Transverse colon (tissue), 4 donors: Measurements from ENCODE around the gene ABHD8. TPM values are rescaled to one million over a fixed set of nuclear protein-coding genes. Genes with fewer than 3 reads are reported as not detected.

Source experiments
- DNase-seq: peaks from one replicate; pipeline ENCODE4 v3.0.0-alpha.2; 2019
- H3K27ac ChIP-seq, 4 donors: fragments of 200-600 bp; sonication (generic); 2 replicates each; pipeline ENCODE4 v1.5.1; 2016 to 2018; ENCODE audit warnings: inconsistent platforms in 4 of 4
- H3K27me3 ChIP-seq: fragments of 200-600 bp; sonication (generic); 2 replicates; pipeline ENCODE4 v1.5.1; 2017; ENCODE audit warnings: inconsistent platforms
- H3K36me3 ChIP-seq, 4 donors: fragments of 200-600 bp; sonication (generic); 2 replicates each; pipeline ENCODE4 v1.5.1; 2017 to 2019; ENCODE audit warnings: inconsistent platforms in 4 of 4
- H3K4me1 ChIP-seq, 4 donors: fragments of 200-600 bp; sonication (generic); 2 replicates each; pipeline ENCODE4 v1.5.1; 2017 to 2020; ENCODE audit warnings: inconsistent platforms in 4 of 4
- H3K4me3 ChIP-seq, 4 donors: fragments of 200-600 bp; sonication (generic); 1 replicate in 1 of 4; 2 replicates in 3 of 4; pipeline versions ENCODE4 v1.5.1 to v1.6.1; 2017 to 2019; ENCODE audit warnings: inconsistent platforms in 4 of 4
- H3K9me3 ChIP-seq, 2 donors: fragments of 200-600 bp; sonication (generic); 2 replicates each; pipeline ENCODE4 v1.5.1; 2017 to 2019; ENCODE audit warnings: inconsistent platforms in 2 of 2
- EP300 ChIP-seq: sonication (generic); formaldehyde crosslinking; IDR thresholded peaks from one replicate; pipeline ENCODE4 v1.6.1; 2017; ENCODE audit warnings: antibody characterized with exemption, low read depth
- POLR2A ChIP-seq: fragments of 450-650 bp; IDR thresholded peaks from one replicate; pipeline ENCODE4 v1.6.1; 2016; ENCODE audit warnings: antibody characterized with exemption, mild to moderate bottlenecking, moderate library complexity
- POLR2AphosphoS5 ChIP-seq, 3 donors: sonication (generic); formaldehyde crosslinking; IDR thresholded peaks; one replicate each; pipeline ENCODE4 v1.6.1; 2016; ENCODE audit warnings: antibody characterized with exemption in 3 of 3
- WGBS, 2 donors: methylation state at CpG; one replicate each; pipeline ENCODE4 v1.1.5; 2018; ENCODE audit warnings: low coverage in 1 of 2; 5-methylcytosine and 5-hydroxymethylcytosine counted together
- in situ Hi-C, 4 donors: fragments of 200-750 bp; cut with MboI; loops; one replicate each; pipeline versions ENCODE4 v1.15.0 to v1.15.1; 2017; ENCODE audit warnings: low sequenced_read_pairs in 3 of 4, low pct_ligation_motif_present in 1 of 4, low pct_unique_long_range_greater_than_20kb in 1 of 4
- intact Hi-C: fragments of 100-400 bp; cut with DNase I; formaldehyde crosslinking; loops from one replicate; pipeline ENCODE4 v1.15.1; 2023; ENCODE audit warnings: low total_unique reads
- total RNA-seq, 4 donors: library from RNA; depleted of rRNA; stranded (reverse); fragments of >200 nt; gene quantifications; one replicate each; pipeline ENCODE4 v1.1.0, GENCODE V29; 2016
- TF ChIP-seq, protein P1 (sequence below), 5 experiments: fragments of 200-600 bp in 3 of 5; fragments of 450-650 bp in 2 of 5; sonication (generic) in 3 of 5; IDR thresholded peaks; 1 replicate in 2 of 5; 2 replicates in 3 of 5; pipeline ENCODE4 v1.5.1; 2016 to 2017; ENCODE audit warnings: antibody characterized with exemption in 5 of 5, inconsistent platforms in 3 of 5, mild to moderate bottlenecking in 2 of 5, moderate library complexity in 1 of 5

Gene ABHD8
- total RNA-seq, 4 donors from 2014 or later: 6.0 to 14.1 (median 9.1) TPM

DNA sequence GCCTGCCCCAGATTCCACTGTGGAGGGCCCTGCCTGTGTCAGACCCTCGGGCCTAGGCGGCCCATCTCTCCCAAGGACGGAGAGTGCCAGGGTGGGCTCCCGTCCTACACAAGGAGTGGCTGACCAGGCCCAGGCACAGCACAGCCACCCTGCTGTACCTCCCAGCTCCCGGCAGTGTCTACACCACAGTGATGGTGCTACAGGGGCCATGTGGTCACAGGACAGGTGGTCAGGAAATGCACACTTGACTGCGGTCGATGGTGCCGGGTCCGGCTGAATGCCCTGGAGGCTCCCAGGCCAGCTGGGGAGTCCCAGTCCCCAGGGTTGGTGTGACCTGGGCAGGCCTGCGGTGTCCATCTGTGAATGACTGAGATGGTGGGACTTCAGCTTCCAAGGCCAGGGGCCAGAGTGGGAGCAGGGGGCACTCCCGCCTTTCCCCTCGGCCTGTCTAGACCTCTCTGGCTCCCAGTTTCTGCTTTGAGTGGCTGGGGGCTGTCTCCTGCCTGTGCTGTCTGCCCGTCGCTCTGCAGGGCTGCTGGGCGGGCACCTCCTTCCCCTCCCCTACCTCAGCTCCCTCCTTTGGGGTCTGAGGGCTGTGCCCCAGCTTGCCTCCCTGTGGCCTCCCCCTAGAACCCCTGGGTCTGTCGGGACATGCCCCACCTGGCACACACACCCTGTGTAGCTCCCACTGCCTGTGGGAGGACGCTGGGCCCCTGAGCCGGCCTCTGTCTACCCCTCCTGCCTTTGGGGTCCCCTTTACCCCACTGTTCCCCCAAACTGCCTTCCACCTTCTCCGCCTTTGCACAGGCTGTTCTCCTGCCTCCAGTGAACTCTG, 18.6 kb upstream of the ABHD8 start:
- WGBS, 2 donors: 88 to 91% methylated on average over 5 to 19 of the region's 19 CpGs
- DNase-seq: no peak
- in situ Hi-C loops (no loop called here), intact Hi-C loops (no loop called here)
- Histone ChIP-seq H3K36me3 (peaks cover 0 to 19% (median 8%) of the 10 kb centered on the region in 4 donors), H3K4me1 (peaks cover 0 to 10% (median 7%) of the 10 kb centered on the region in 4 donors), H3K4me3 (no peak overlapping the region), H3K27ac (no peak overlapping the region), H3K9me3 (no peaks in the 10 kb centered on the region), H3K27me3 (no peaks in the 10 kb centered on the region)
- TF ChIP-seq POLR2AphosphoS5 (IDR thresholded peaks at IDR 0.05) (no peak), EP300 (no peak), POLR2A (no peak)
- TF ChIP-seq, protein P1, sequence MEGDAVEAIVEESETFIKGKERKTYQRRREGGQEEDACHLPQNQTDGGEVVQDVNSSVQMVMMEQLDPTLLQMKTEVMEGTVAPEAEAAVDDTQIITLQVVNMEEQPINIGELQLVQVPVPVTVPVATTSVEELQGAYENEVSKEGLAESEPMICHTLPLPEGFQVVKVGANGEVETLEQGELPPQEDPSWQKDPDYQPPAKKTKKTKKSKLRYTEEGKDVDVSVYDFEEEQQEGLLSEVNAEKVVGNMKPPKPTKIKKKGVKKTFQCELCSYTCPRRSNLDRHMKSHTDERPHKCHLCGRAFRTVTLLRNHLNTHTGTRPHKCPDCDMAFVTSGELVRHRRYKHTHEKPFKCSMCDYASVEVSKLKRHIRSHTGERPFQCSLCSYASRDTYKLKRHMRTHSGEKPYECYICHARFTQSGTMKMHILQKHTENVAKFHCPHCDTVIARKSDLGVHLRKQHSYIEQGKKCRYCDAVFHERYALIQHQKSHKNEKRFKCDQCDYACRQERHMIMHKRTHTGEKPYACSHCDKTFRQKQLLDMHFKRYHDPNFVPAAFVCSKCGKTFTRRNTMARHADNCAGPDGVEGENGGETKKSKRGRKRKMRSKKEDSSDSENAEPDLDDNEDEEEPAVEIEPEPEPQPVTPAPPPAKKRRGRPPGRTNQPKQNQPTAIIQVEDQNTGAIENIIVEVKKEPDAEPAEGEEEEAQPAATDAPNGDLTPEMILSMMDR (IDR thresholded peaks at IDR 0.05): no peak

DNA sequence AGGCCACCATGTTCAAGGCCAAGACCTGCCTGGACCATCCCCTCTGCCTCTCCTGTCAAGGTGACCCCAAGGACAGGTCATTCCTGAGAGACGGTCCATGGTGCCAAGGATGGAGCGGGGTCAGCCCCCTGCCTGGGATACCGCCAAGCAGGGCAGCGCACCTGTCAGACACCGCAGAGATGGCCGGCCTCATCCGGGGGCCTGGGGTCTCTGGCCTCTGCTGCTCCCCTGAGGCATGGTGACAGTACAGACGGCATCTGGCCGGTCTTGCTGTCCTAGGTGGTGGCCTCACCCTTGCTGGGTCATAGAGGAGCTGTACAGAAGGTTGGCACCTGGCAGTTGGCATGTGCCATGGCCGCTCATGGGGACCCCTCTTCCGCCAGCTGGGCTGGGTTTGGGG, 17.2 kb upstream of the ABHD8 start:
- no peaks in the 10 kb centered on the region for H3K27me3 ChIP-seq
- WGBS, 2 donors: 89% methylated on average over 9 of the region's 11 CpGs; no CpG with 5 or more reads in 1 of the 2 donors
- H3K27ac ChIP-seq: no peak overlapping the region
- no peak overlapping the region for H3K4me3 ChIP-seq
- peaks cover 0 to 12% (median 8%) of the 10 kb centered on the region in 4 donors for H3K4me1 ChIP-seq
- no peaks in the 10 kb centered on the region for H3K9me3 ChIP-seq
- no peak for DNase-seq
- TF ChIP-seq EP300: no peak
- TF ChIP-seq, protein P1 (IDR thresholded peaks at IDR 0.05): no peak
- intact Hi-C loops: no loop called here
- in situ Hi-C loops: no loop called here
- peaks cover 0 to 24% (median 12%) of the 10 kb centered on the region in 4 donors for H3K36me3 ChIP-seq

DNA sequence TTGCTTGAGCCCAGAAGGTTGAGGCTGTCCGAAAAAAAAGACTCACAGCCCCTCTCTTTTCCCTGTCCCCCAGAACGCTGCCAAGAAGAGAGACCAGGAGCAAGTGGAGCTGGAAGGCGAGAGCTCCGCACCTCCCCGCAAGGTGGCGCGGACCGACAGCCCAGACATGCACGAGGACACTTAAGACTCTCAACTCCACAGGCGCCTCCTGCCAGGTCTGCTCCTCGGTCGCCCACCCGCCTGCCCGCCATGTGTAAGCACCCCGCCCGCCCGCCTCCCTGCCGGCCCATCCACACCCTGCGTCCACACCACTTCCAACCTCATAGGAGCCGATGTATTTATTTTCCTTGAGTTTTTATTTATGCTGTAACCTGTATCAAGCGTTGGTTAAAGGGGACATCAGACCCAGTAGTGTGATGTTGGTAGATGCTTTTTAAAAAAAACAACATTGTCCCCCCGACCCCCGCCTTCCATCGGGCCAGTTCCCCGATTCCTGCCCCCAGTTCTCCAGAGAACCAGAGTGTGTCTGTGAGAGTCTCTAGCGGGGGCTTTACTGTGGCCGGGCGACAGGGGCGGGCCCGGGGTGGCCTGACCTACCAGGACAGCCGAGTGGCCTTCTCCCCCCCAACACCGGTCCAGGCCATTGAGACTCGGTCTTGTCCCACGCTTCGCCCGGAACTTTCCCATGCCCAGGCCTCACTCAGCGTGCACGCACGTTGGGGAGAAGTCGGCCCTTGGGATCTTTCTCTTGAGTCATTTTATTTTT, 16.4 kb upstream of the ABHD8 start:
- no peak for DNase-seq
- TF ChIP-seq POLR2A (no peak), POLR2AphosphoS5 (IDR thresholded peaks at IDR 0.05) (no peak), EP300 (no peak)
- TF ChIP-seq, protein P1 (IDR thresholded peaks at IDR 0.05): no peak
- in situ Hi-C loops: no loop called here
- Histone ChIP-seq H3K4me3 (no peak overlapping the region), H3K9me3 (no peaks in the 10 kb centered on the region), H3K4me1 (peaks cover 0 to 12% (median 8%) of the 10 kb centered on the region in 4 donors), H3K27me3 (no peaks in the 10 kb centered on the region), H3K36me3 (peaks cover 0 to 28% (median 13%) of the 10 kb centered on the region in 4 donors), H3K27ac (no peak overlapping the region)
- WGBS, 2 donors: 90 to 92% methylated on average over 5 to 40 of the region's 40 CpGs
- intact Hi-C loops: no loop called here

DNA sequence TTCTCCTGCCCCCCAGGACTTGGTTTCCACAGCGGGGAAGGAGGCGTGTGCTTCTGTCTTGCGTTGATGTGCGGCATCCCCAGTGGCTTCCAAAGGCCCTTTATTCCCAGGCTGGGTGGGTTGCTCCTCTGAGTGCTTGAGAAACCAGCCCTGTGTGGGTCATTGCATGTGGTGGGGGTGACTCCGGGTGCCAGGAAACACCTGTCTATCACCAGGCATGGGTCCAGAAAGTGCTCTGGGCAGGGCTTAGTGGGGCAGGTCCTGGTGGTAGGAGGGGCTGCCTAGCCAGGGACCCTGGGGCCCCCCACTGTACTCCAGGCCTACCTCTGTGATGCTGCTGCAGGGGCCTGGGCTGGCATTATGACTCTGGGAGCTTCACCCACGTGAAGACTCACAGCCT, 15.7 kb upstream of the ABHD8 start:
- intact Hi-C loops (no loop called here), in situ Hi-C loops (no loop called here)
- TF ChIP-seq POLR2AphosphoS5 (IDR thresholded peaks at IDR 0.05): no peak
- TF ChIP-seq, protein P1 (IDR thresholded peaks at IDR 0.05): no peak
- TF ChIP-seq EP300: no peak
- TF ChIP-seq POLR2A: no peak
- Histone ChIP-seq H3K4me1 (peaks cover 0 to 12% (median 8%) of the 10 kb centered on the region in 4 donors), H3K36me3 (peaks cover 0 to 35% (median 16%) of the 10 kb centered on the region in 4 donors), H3K9me3 (no peaks in the 10 kb centered on the region), H3K4me3 (no peak overlapping the region), H3K27me3 (no peaks in the 10 kb centered on the region), H3K27ac (peak overlapping the region in 1 of 4 donors; percentile 74)
- 79 to 81% methylated on average over 2 to 5 of the region's 6 CpGs for WGBS, 2 donors
- DNase-seq: no peak
